Activated CD8-positive, alpha-beta memory T cell treated with anti-CD3 and anti-CD28 coated beads, Interleukin-2, amount 50 U/mL, for 24 hours (primary cell): ENCODE data around the gene CMKLR1.

Source experiments
- DNase-seq: peaks from one replicate; pipeline ENCODE4 v3.0.0-alpha.2; 2020; ENCODE audit errors: extremely low read depth

Gene CMKLR1

GRCh38 chr12:108335349-108336119 lies 3.6 kb downstream of the CMKLR1 start:
- DNase-seq, result no peak

GRCh38 chr12:108333898-108334699 lies 5.0 kb downstream of the CMKLR1 start:
- no peak for DNase-seq

GRCh38 chr12:108332791-108333382 lies 6.2 kb downstream of the CMKLR1 start:
- no peak for DNase-seq

GRCh38 chr12:108328420-108328819 lies 10.7 kb downstream of the CMKLR1 start:
- no peak for DNase-seq

- no peak for DNase-seq
These were observed 11.3 kb downstream of the CMKLR1 start for GRCh38 chr12:108327621-108328344.

- DNase-seq, result no peak
These were observed 12.8 kb downstream of the CMKLR1 start for GRCh38 chr12:108326254-108326750.

- DNase-seq, result no peak
These were observed 13.6 kb downstream of the CMKLR1 start for GRCh38 chr12:108325549-108325948.

GRCh38 chr12:108325018-108325358 lies 14.1 kb downstream of the CMKLR1 start:
- no peak for DNase-seq

- DNase-seq, result no peak
These were observed 14.6 kb downstream of the CMKLR1 start for GRCh38 chr12:108324351-108325017.

GRCh38 chr12:108323581-108323980 lies 15.5 kb downstream of the CMKLR1 start:
- DNase-seq, result no peak

GRCh38 chr12:108322998-108323397 lies 16.1 kb downstream of the CMKLR1 start:
- DNase-seq, result no peak

GRCh38 chr12:108321688-108322087 lies 17.4 kb downstream of the CMKLR1 start:
- DNase-seq, result no peak

GRCh38 chr12:108320507-108321293 lies 18.4 kb downstream of the CMKLR1 start:
- DNase-seq, result no peak

GRCh38 chr12:108319277-108320234 lies 19.6 kb downstream of the CMKLR1 start:
- DNase-seq, result no peak

- DNase-seq, result no peak
These were observed 20.4 kb downstream of the CMKLR1 start for GRCh38 chr12:108318472-108319275.

- DNase-seq, result no peak
These were observed 21.5 kb downstream of the CMKLR1 start for GRCh38 chr12:108317308-108318234.
